Ovary (tissue), 9 donors: Measurements from ENCODE around the gene TSPAN5. TPM values are rescaled to one million over a fixed set of nuclear protein-coding genes. Genes with fewer than 3 reads are reported as not detected.

ENCODE experiments used
- DNase-seq, 5 donors: peaks; one replicate each; pipeline ENCODE4 v3.0.0-alpha.2; 2019 to 2020
- H3K27ac ChIP-seq, 2 donors: fragments of 200-600 bp; one replicate each; pipeline versions ENCODE4 v1.5.1 to v1.8.0; 2019 to 2022
- H3K27me3 ChIP-seq: fragments of 200-600 bp; one replicate; pipeline ENCODE4 v1.8.0; 2022
- H3K36me3 ChIP-seq: fragments of 200-600 bp; sonication (generic); one replicate; pipeline ENCODE4 v1.5.1; 2019
- H3K4me1 ChIP-seq: one replicate; pipeline ENCODE4 v1.8.1; 2013; ENCODE audit warnings: mild to moderate bottlenecking, moderate library complexity; ENCODE audit not compliant: insufficient read depth
- H3K4me3 ChIP-seq: fragments of 200-600 bp; sonication (generic); one replicate; pipeline ENCODE4 v1.5.1; 2017
- H3K9me3 ChIP-seq, 2 donors: fragments of 200-600 bp in 1 of 2; sonication (generic) in 1 of 2; one replicate each; pipeline versions ENCODE4 v1.5.1 to v1.8.1; 2013 to 2019; ENCODE audit warnings: mild to moderate bottlenecking in 1 of 2, moderate library complexity in 1 of 2
- CTCF ChIP-seq, 3 donors: fragments of 450-650 bp in 2 of 3; fragments of 200-600 bp in 1 of 3; IDR thresholded peaks; one replicate each; pipeline versions ENCODE4 v1.5.1 to v1.8.0; 2016 to 2022; ENCODE audit warnings: antibody characterized with exemption in 3 of 3, mild to moderate bottlenecking in 1 of 3
- EP300 ChIP-seq: sonication (generic); formaldehyde crosslinking; IDR thresholded peaks from one replicate; pipeline ENCODE4 v1.6.1; 2017; ENCODE audit warnings: antibody characterized with exemption
- POLR2A ChIP-seq: fragments of 450-650 bp; IDR thresholded peaks from one replicate; pipeline ENCODE4 v1.6.1; 2017; ENCODE audit warnings: antibody characterized with exemption, mild to moderate bottlenecking, moderate library complexity
- WGBS, 3 donors: extraction: QIAGEN DNeasy Blood & Tissue Kit in 1 of 3; methylation state at CpG; one replicate each; pipeline versions ENCODE4 v1.1.5 to v1.1.7; 2013 to 2017; 5-methylcytosine and 5-hydroxymethylcytosine counted together
- intact Hi-C, 4 donors: fragments of 100-400 bp; cut with DNase I; formaldehyde crosslinking; loops; one replicate each; pipeline versions ENCODE4 v1.11.0 to v1.15.1; 2022 to 2023
- polyA plus RNA-seq, 2 donors: library from polyadenylated mRNA; stranded (reverse); fragments of 200-250 nt in 1 of 2; fragments of 350-450 nt in 1 of 2; fragmentation: Illumina TruSeq in 1 of 2; extraction: RNeasy Lipid Tissue Mini Kit (QIAGEN cat#74804) in 1 of 2; gene quantifications; one replicate each; pipeline ENCODE4 v1.2.3, GENCODE V29; 2013 to 2014
- total RNA-seq, 7 donors: library from RNA; depleted of rRNA in 2 of 7; stranded (reverse); fragments of >200 nt in 2 of 7; fragmentation: NEBNext Ultra II Directional in 3 of 7; extraction: Animal tissue kit (Norgen Biotek cat#: 25700) in 3 of 7; gene quantifications; one replicate each; pipeline versions ENCODE4 v1.1.0 to v1.2.4, GENCODE V29; 2016 to 2023
- donor health status: DM: no; HTN: no; CAD: no; lungs with moderate emphysema.
- donor health status: DM: no; HTN: no; CAD: no.
- donor health status: Bipolar disorder and iron deficiency.
- donor health status: DM: yes; HTN: yes; CAD: no.
- donor health status: DM: no; HTN: no; CAD: no.
- donor health status: DM: yes; HTN: yes; CAD: no.

The TSPAN5 gene
- total and polyA plus RNA-seq, 9 donors: 34.0 to 69.5 (median 48.2) TPM

GRCh38 chr4:98510340-98510739 is 148.1 kb downstream of the TSPAN5 start:
- Histone ChIP-seq H3K27me3 (no peaks in the 10 kb centered on the region), H3K9me3 (no peaks in the 10 kb centered on the region), H3K4me1 (peaks cover 15% of the 10 kb centered on the region), H3K27ac (peak overlapping the region in 1 of 2 donors; percentile 43), H3K4me3 (no peak overlapping the region), H3K36me3 (no peaks in the 10 kb centered on the region)
- whole genome bisulfite sequencing, 3 donors: 62 to 83% (median 77%) methylated on average over 2 of the region's 2 CpGs
- no peak for DNase-seq
- TF ChIP-seq CTCF (IDR thresholded peaks at IDR 0.05) (no peak), POLR2A (no peak), EP300 (no peak)
- intact Hi-C loops: no loop called here

GRCh38 chr4:98509721-98510120 is 148.7 kb downstream of the TSPAN5 start:
- DNase-seq: no peak
- intact Hi-C loops: no loop called here
- WGBS, 3 donors: 37 to 42% (median 39%) methylated on average over 4 of the region's 4 CpGs
- Histone ChIP-seq H3K27ac (peak overlapping the region in 1 of 2 donors; percentile 43), H3K4me3 (no peak overlapping the region), H3K36me3 (no peaks in the 10 kb centered on the region), H3K9me3 (no peaks in the 10 kb centered on the region), H3K27me3 (no peaks in the 10 kb centered on the region), H3K4me1 (peaks cover 13% of the 10 kb centered on the region)
- TF ChIP-seq POLR2A (no peak), CTCF (IDR thresholded peaks at IDR 0.05) (no peak), EP300 (no peak)

- no peak overlapping the region for H3K4me3 ChIP-seq
- H3K36me3 ChIP-seq: no peaks in the 10 kb centered on the region
- 24 to 28% (median 25%) methylated on average over 7 of the region's 7 CpGs for WGBS, 3 donors
- no peak for DNase-seq
- TF ChIP-seq EP300 (no peak), CTCF (IDR thresholded peaks at IDR 0.05) (no peak), POLR2A (no peak)
- H3K9me3 ChIP-seq: no peaks in the 10 kb centered on the region
- intact Hi-C loops: no loop called here
- peak overlapping the region in 1 of 2 donors; percentile 43 for H3K27ac ChIP-seq
- no peaks in the 10 kb centered on the region for H3K27me3 ChIP-seq
- peaks cover 13% of the 10 kb centered on the region for H3K4me1 ChIP-seq
These were observed 149.4 kb downstream of the TSPAN5 start for GRCh38 chr4:98508829-98509598.

- intact Hi-C loops: no loop called here
- H3K36me3 ChIP-seq: no peaks in the 10 kb centered on the region
- no peak for TF ChIP-seq CTCF (IDR thresholded peaks at IDR 0.05)
- TF ChIP-seq EP300: no peak
- no peak for TF ChIP-seq POLR2A
- WGBS, 3 donors: 95 to 97% (median 96%) methylated on average over 4 of the region's 4 CpGs
- H3K4me1 ChIP-seq: peaks cover 13% of the 10 kb centered on the region
- H3K9me3 ChIP-seq: no peaks in the 10 kb centered on the region
- no peaks in the 10 kb centered on the region for H3K27me3 ChIP-seq
- H3K4me3 ChIP-seq: no peak overlapping the region
- H3K27ac ChIP-seq: no peak overlapping the region
- DNase-seq: no peak
These were observed 150.2 kb downstream of the TSPAN5 start for GRCh38 chr4:98508248-98508647.
